B cell (primary cell): ENCODE results near the gene QPCT. TPM values are rescaled to one million over a fixed set of nuclear protein-coding genes. Genes with fewer than 3 reads are reported as not detected.

Source experiments
- ATAC-seq: fragments of 200-7000 bp; cut with Tn5 transposase; one replicate; pipeline ENCODE4 v1.10.0; 2021; ENCODE audit warnings: low read depth, mild to moderate bottlenecking, moderate number of reproducible peaks, moderate library complexity
- CTCF ChIA-PET: fragments of 350-600 bp; sonication (Branson Sonifier 250); formaldehyde crosslinking; loops from one replicate; lab custom pipeline; 2021; ENCODE audit warnings: antibody characterized with exemption, inconsistent platforms; lab: Charles Lee
- POLR2A ChIA-PET: fragments of 350-600 bp; sonication (Branson Sonifier 250); formaldehyde crosslinking; loops from one replicate; lab custom pipeline; 2021; ENCODE audit warnings: antibody characterized with exemption; lab: Charles Lee
- DNase-seq: peaks from one replicate; pipeline ENCODE4 v3.0.0; 2013
- H2AFZ ChIP-seq: 2 replicates; pipeline ENCODE4 v1.6.1; 2012; ENCODE audit warnings: mild to moderate bottlenecking, low read depth, low read length; ENCODE audit not compliant: insufficient read depth, poor library complexity, severe bottlenecking
- H3K27ac ChIP-seq, 2 donors: 1 replicate in 1 of 2; 2 replicates in 1 of 2; pipeline ENCODE4 v1.5.1; 2012 to 2013; ENCODE audit warnings: low read length in 2 of 2, mild to moderate bottlenecking in 2 of 2, moderate library complexity in 1 of 2
- H3K27me3 ChIP-seq, 4 experiments: fragments of 200-600 bp in 1 of 4; sonication (generic) in 1 of 4; replicated peaks in 1 of 4; 1 replicate in 2 of 4; 2 replicates in 2 of 4; pipeline versions ENCODE4 v1.6.1 to v1.7.0; 2013 to 2016; ENCODE audit warnings: low read length in 3 of 4, mild to moderate bottlenecking in 2 of 4, mixed read lengths in 1 of 4, moderate library complexity in 1 of 4; ENCODE audit not compliant: insufficient read depth in 4 of 4, control insufficient read depth in 3 of 4; ENCODE audit errors: control extremely low read depth in 1 of 4
- H3K36me3 ChIP-seq, 2 experiments: replicated peaks in 1 of 2; 1 replicate in 1 of 2; 2 replicates in 1 of 2; pipeline versions ENCODE4 v1.6.1 to v1.7.1; 2013; ENCODE audit warnings: low read length in 1 of 2; ENCODE audit not compliant: insufficient read depth in 2 of 2, control insufficient read depth in 1 of 2; ENCODE audit errors: control extremely low read depth in 1 of 2, extremely low read depth in 1 of 2
- H3K4me1 ChIP-seq, 2 donors: fragments of 200-600 bp in 1 of 2; sonication (generic) in 1 of 2; 1 replicate in 1 of 2; 2 replicates in 1 of 2; pipeline versions ENCODE4 v1.5.1 to v1.6.1; 2013 to 2017; ENCODE audit warnings: low read length in 2 of 2; ENCODE audit not compliant: control insufficient read depth in 2 of 2, insufficient read depth in 2 of 2
- H3K4me2 ChIP-seq: replicated peaks from 2 replicates; pipeline ENCODE3; 2012; ENCODE audit warnings: mild to moderate bottlenecking, low read depth, low read length; ENCODE audit not compliant: poor library complexity, severe bottlenecking
- H3K4me3 ChIP-seq, 5 experiments: fragments of 200-600 bp in 1 of 5; sonication (generic) in 1 of 5; 1 replicate in 3 of 5; 2 replicates in 2 of 5; pipeline versions ENCODE4 v1.5.1 to v1.7.0; 2011 to 2016; ENCODE audit warnings: low read length in 4 of 5, mild to moderate bottlenecking in 4 of 5, low read depth in 2 of 5, control low read depth in 1 of 5, moderate library complexity in 1 of 5; ENCODE audit not compliant: insufficient read depth in 1 of 5; ENCODE audit errors: control extremely low read depth in 1 of 5, extremely low read depth in 1 of 5
- H3K79me2 ChIP-seq: fragments of 200-600 bp; sonication (generic); one replicate; pipeline ENCODE4 v1.6.0; 2016; ENCODE audit warnings: low read length; ENCODE audit not compliant: control insufficient read depth, insufficient read depth
- H3K9ac ChIP-seq: fragments of 200-600 bp; sonication (generic); 2 replicates; pipeline ENCODE4 v1.6.1; 2017; ENCODE audit warnings: mild to moderate bottlenecking, low read length, moderate library complexity
- H3K9me3 ChIP-seq, 3 donors: one replicate each; pipeline versions ENCODE4 v1.6.1 to v1.7.1; 2013; ENCODE audit warnings: low read length in 2 of 3; ENCODE audit not compliant: control insufficient read depth in 2 of 3, insufficient read depth in 1 of 3; ENCODE audit errors: control extremely low read depth in 1 of 3
- H4K20me1 ChIP-seq: 2 replicates; pipeline ENCODE4 v1.6.0; 2012; ENCODE audit warnings: mild to moderate bottlenecking, low read length; ENCODE audit not compliant: insufficient read depth, control insufficient read depth, poor library complexity, severe bottlenecking
- H3K27ac Mint-ChIP-seq: one replicate; pipeline ENCODE4 v1.8.0; 2021; ENCODE audit warnings: mixed read lengths
- H3K27me3 Mint-ChIP-seq: one replicate; pipeline ENCODE4 v1.8.0; 2021; ENCODE audit warnings: mixed read lengths
- H3K4me1 Mint-ChIP-seq: one replicate; pipeline ENCODE4 v1.8.0; 2021; ENCODE audit warnings: mixed read lengths
- H3K4me3 Mint-ChIP-seq: one replicate; pipeline ENCODE4 v1.8.0; 2021; ENCODE audit warnings: mixed read lengths
- H3K9me3 Mint-ChIP-seq: one replicate; pipeline ENCODE4 v1.8.0; 2022; ENCODE audit warnings: mixed read lengths; ENCODE audit not compliant: insufficient read depth
- EZH2 ChIP-seq: IDR thresholded peaks from 2 replicates; pipeline ENCODE4 v1.6.1; 2012; ENCODE audit warnings: borderline replicate concordance, low read depth, mild to moderate bottlenecking, moderate library complexity, low read length; ENCODE audit not compliant: insufficient read depth, poor library complexity, severe bottlenecking
- WGBS: methylation state at CpG from one replicate; pipeline ENCODE4 v1.1.5; 2013; ENCODE audit warnings: missing lambda C conversion rate; ENCODE audit not compliant: insufficient coverage; 5-methylcytosine and 5-hydroxymethylcytosine counted together
- intact Hi-C: fragments of 100-400 bp; cut with micrococcal nuclease; formaldehyde crosslinking; loops from one replicate; pipeline ENCODE4 v1.10.0; 2022
- polyA plus RNA-seq: library from polyadenylated mRNA; depleted of rRNA; stranded (reverse); fragments of >200 nt; gene quantifications from 2 replicates; pipeline ENCODE4 v1.2.3, GENCODE V29; 2012
- total RNA-seq, 2 donors: library from RNA; stranded (reverse); fragments of 120-200 nt in 1 of 2; gene quantifications; 1 replicate in 1 of 2; 2 replicates in 1 of 2; pipeline versions ENCODE4 v1.2.3 to v1.2.4, GENCODE V29; 2013 to 2022
- TF ChIP-seq, protein P1 (sequence below): fragments of 200-600 bp; IDR thresholded peaks from one replicate; pipeline ENCODE4 v1.8.0; 2022; ENCODE audit warnings: antibody characterized with exemption, mild to moderate bottlenecking

QPCT gene
- total and polyA plus RNA-seq, 2 donors (not counting 1 experiment from before 2014, with no cell fraction given): 0.48 to 2.1 TPM

DNA sequence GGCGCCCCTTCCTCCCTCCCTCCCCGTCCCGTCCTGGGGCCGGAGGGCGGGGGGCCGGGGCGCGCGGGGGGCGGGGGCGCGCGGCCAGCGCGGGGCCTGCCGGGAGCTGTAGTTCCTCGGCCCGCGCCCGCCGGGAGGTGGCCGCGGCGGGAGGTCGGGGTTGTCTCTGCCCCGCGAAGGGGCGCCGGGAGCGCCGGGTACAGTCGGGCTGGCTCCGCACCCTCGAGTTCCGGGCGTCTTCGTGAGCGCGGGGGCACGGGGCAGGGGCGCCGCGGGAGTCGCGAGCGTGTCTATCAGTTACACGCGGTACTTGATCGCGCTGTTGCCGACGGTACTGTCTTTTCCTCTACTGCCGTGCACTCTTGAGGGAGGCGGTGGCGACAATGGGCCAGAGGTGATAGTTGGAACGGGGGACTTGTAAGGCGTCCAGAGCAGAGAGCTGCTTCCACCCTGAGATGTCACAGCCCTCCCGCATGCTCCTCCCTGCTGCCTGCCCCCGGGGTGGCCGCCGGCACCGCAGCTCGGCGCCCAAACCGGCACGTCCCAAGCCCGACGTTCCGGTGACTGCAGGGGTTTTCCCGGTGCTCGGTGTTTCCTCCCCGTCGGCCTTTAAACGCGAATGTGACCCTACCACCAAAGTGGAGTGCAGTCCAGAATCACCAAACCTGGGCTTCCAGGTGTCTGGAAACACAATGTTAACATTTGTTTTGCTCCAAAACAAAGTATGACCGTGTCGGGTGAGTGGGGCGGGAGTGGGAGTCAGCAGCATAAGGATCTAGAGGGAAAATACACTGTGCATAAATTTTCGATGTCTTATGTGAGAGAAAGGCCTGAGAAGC, 19.4 kb upstream of the QPCT start, which contains the start of gene PRKD3:
PRKD3 (minus strand) TSS at position 48 of the 839 bp plus-strand sequence. CDS start 8,309 bp downstream, outside the sequence.
- Histone ChIP-seq H3K9me3 (no peaks in the 10 kb centered on the region), H3K4me3 (peak within 1 kb of the TSS; percentile 82 to 91 (median 86)), H3K4me2 (peak within 1 kb of the TSS; percentile 73), H3K27me3 (no peaks in the 10 kb centered on the region), H3K27ac (peak within 1 kb of the TSS; percentile 80 to 88), H3K36me3 (no peaks in the 10 kb centered on the region), H2AFZ (peak within 1 kb of the TSS; percentile 86), H4K20me1 (peaks cover 6% of the 10 kb centered on the region), H3K79me2 (peaks cover 41% of the 10 kb centered on the region), H3K4me1 (peaks cover 29 to 37% of the 10 kb centered on the region in 2 donors), H3K9ac (peak within 1 kb of the TSS; percentile 85)
- Mint-ChIP-seq H3K4me1 (peaks cover 38% of the 10 kb centered on the region), H3K9me3 (no peaks in the 10 kb centered on the region), H3K27me3 (peaks cover 3% of the 10 kb centered on the region), H3K27ac (peak within 1 kb of the TSS; percentile 97), H3K4me3 (peak within 1 kb of the TSS; percentile 100)
- ChIA-PET POLR2A (interaction anchor here (0.6 to 1.6 kb wide), 4 partner anchors 19 to 66 kb away, joined by 4 to 6 read pairs (median 4); partner anchors contain the start of gene QPCT), CTCF (interaction anchor here (0.9 to 1.3 kb wide), 3 partner anchors 16 to 71 kb away, joined by 3 to 5 read pairs (median 3); no protein-coding TSS in a partner anchor)
- intact Hi-C loops: loop anchor here (1.0 to 10.0 kb wide), 7 partner anchors 36 to 1050 kb away; partner anchors contain the start of genes ATL2, CDC42EP3, CEBPZ and CEBPZOS
- peak; percentile 89 for DNase-seq
- peak; percentile 81 for ATAC-seq
- WGBS: under 1% methylated on average over 71 of the region's 79 CpGs
- TF ChIP-seq EZH2: no peak
- TF ChIP-seq, protein P1, sequence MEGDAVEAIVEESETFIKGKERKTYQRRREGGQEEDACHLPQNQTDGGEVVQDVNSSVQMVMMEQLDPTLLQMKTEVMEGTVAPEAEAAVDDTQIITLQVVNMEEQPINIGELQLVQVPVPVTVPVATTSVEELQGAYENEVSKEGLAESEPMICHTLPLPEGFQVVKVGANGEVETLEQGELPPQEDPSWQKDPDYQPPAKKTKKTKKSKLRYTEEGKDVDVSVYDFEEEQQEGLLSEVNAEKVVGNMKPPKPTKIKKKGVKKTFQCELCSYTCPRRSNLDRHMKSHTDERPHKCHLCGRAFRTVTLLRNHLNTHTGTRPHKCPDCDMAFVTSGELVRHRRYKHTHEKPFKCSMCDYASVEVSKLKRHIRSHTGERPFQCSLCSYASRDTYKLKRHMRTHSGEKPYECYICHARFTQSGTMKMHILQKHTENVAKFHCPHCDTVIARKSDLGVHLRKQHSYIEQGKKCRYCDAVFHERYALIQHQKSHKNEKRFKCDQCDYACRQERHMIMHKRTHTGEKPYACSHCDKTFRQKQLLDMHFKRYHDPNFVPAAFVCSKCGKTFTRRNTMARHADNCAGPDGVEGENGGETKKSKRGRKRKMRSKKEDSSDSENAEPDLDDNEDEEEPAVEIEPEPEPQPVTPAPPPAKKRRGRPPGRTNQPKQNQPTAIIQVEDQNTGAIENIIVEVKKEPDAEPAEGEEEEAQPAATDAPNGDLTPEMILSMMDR: no peak
